B cell (primary cell): ENCODE results near the gene GINS2. TPM values are rescaled to one million over a fixed set of nuclear protein-coding genes. Genes with fewer than 3 reads are reported as not detected.

ENCODE experiments used
- ATAC-seq: fragments of 200-7000 bp; cut with Tn5 transposase; one replicate; pipeline ENCODE4 v1.10.0; 2021; ENCODE audit warnings: low read depth, mild to moderate bottlenecking, moderate number of reproducible peaks, moderate library complexity
- CTCF ChIA-PET: fragments of 350-600 bp; sonication (Branson Sonifier 250); formaldehyde crosslinking; loops from one replicate; lab custom pipeline; 2021; ENCODE audit warnings: antibody characterized with exemption, inconsistent platforms; lab: Charles Lee
- POLR2A ChIA-PET: fragments of 350-600 bp; sonication (Branson Sonifier 250); formaldehyde crosslinking; loops from one replicate; lab custom pipeline; 2021; ENCODE audit warnings: antibody characterized with exemption; lab: Charles Lee
- DNase-seq: peaks from one replicate; pipeline ENCODE4 v3.0.0; 2013
- H2AFZ ChIP-seq: 2 replicates; pipeline ENCODE4 v1.6.1; 2012; ENCODE audit warnings: mild to moderate bottlenecking, low read depth, low read length; ENCODE audit not compliant: insufficient read depth, poor library complexity, severe bottlenecking
- H3K27ac ChIP-seq, 2 donors: 1 replicate in 1 of 2; 2 replicates in 1 of 2; pipeline ENCODE4 v1.5.1; 2012 to 2013; ENCODE audit warnings: low read length in 2 of 2, mild to moderate bottlenecking in 2 of 2, moderate library complexity in 1 of 2
- H3K27me3 ChIP-seq, 4 experiments: fragments of 200-600 bp in 1 of 4; sonication (generic) in 1 of 4; replicated peaks in 1 of 4; 1 replicate in 2 of 4; 2 replicates in 2 of 4; pipeline versions ENCODE4 v1.6.1 to v1.7.0; 2013 to 2016; ENCODE audit warnings: low read length in 3 of 4, mild to moderate bottlenecking in 2 of 4, mixed read lengths in 1 of 4, moderate library complexity in 1 of 4; ENCODE audit not compliant: insufficient read depth in 4 of 4, control insufficient read depth in 3 of 4; ENCODE audit errors: control extremely low read depth in 1 of 4
- H3K36me3 ChIP-seq, 2 experiments: replicated peaks in 1 of 2; 1 replicate in 1 of 2; 2 replicates in 1 of 2; pipeline versions ENCODE4 v1.6.1 to v1.7.1; 2013; ENCODE audit warnings: low read length in 1 of 2; ENCODE audit not compliant: insufficient read depth in 2 of 2, control insufficient read depth in 1 of 2; ENCODE audit errors: control extremely low read depth in 1 of 2, extremely low read depth in 1 of 2
- H3K4me1 ChIP-seq, 2 donors: fragments of 200-600 bp in 1 of 2; sonication (generic) in 1 of 2; 1 replicate in 1 of 2; 2 replicates in 1 of 2; pipeline versions ENCODE4 v1.5.1 to v1.6.1; 2013 to 2017; ENCODE audit warnings: low read length in 2 of 2; ENCODE audit not compliant: control insufficient read depth in 2 of 2, insufficient read depth in 2 of 2
- H3K4me2 ChIP-seq: replicated peaks from 2 replicates; pipeline ENCODE3; 2012; ENCODE audit warnings: mild to moderate bottlenecking, low read depth, low read length; ENCODE audit not compliant: poor library complexity, severe bottlenecking
- H3K4me3 ChIP-seq, 5 experiments: fragments of 200-600 bp in 1 of 5; sonication (generic) in 1 of 5; 1 replicate in 3 of 5; 2 replicates in 2 of 5; pipeline versions ENCODE4 v1.5.1 to v1.7.0; 2011 to 2016; ENCODE audit warnings: low read length in 4 of 5, mild to moderate bottlenecking in 4 of 5, low read depth in 2 of 5, control low read depth in 1 of 5, moderate library complexity in 1 of 5; ENCODE audit not compliant: insufficient read depth in 1 of 5; ENCODE audit errors: control extremely low read depth in 1 of 5, extremely low read depth in 1 of 5
- H3K79me2 ChIP-seq: fragments of 200-600 bp; sonication (generic); one replicate; pipeline ENCODE4 v1.6.0; 2016; ENCODE audit warnings: low read length; ENCODE audit not compliant: control insufficient read depth, insufficient read depth
- H3K9ac ChIP-seq: fragments of 200-600 bp; sonication (generic); 2 replicates; pipeline ENCODE4 v1.6.1; 2017; ENCODE audit warnings: mild to moderate bottlenecking, low read length, moderate library complexity
- H3K9me3 ChIP-seq, 3 donors: one replicate each; pipeline versions ENCODE4 v1.6.1 to v1.7.1; 2013; ENCODE audit warnings: low read length in 2 of 3; ENCODE audit not compliant: control insufficient read depth in 2 of 3, insufficient read depth in 1 of 3; ENCODE audit errors: control extremely low read depth in 1 of 3
- H4K20me1 ChIP-seq: 2 replicates; pipeline ENCODE4 v1.6.0; 2012; ENCODE audit warnings: mild to moderate bottlenecking, low read length; ENCODE audit not compliant: insufficient read depth, control insufficient read depth, poor library complexity, severe bottlenecking
- H3K27ac Mint-ChIP-seq: one replicate; pipeline ENCODE4 v1.8.0; 2021; ENCODE audit warnings: mixed read lengths
- H3K27me3 Mint-ChIP-seq: one replicate; pipeline ENCODE4 v1.8.0; 2021; ENCODE audit warnings: mixed read lengths
- H3K4me1 Mint-ChIP-seq: one replicate; pipeline ENCODE4 v1.8.0; 2021; ENCODE audit warnings: mixed read lengths
- H3K4me3 Mint-ChIP-seq: one replicate; pipeline ENCODE4 v1.8.0; 2021; ENCODE audit warnings: mixed read lengths
- H3K9me3 Mint-ChIP-seq: one replicate; pipeline ENCODE4 v1.8.0; 2022; ENCODE audit warnings: mixed read lengths; ENCODE audit not compliant: insufficient read depth
- CTCF ChIP-seq: fragments of 200-600 bp; IDR thresholded peaks from one replicate; pipeline ENCODE4 v1.8.0; 2022; ENCODE audit warnings: antibody characterized with exemption, mild to moderate bottlenecking
- EZH2 ChIP-seq: IDR thresholded peaks from 2 replicates; pipeline ENCODE4 v1.6.1; 2012; ENCODE audit warnings: borderline replicate concordance, low read depth, mild to moderate bottlenecking, moderate library complexity, low read length; ENCODE audit not compliant: insufficient read depth, poor library complexity, severe bottlenecking
- WGBS: methylation state at CpG from one replicate; pipeline ENCODE4 v1.1.5; 2013; ENCODE audit warnings: missing lambda C conversion rate; ENCODE audit not compliant: insufficient coverage; 5-methylcytosine and 5-hydroxymethylcytosine counted together
- intact Hi-C: fragments of 100-400 bp; cut with micrococcal nuclease; formaldehyde crosslinking; loops from one replicate; pipeline ENCODE4 v1.10.0; 2022
- polyA minus RNA-seq: library from RNA; depleted of rRNA, polyadenylated mRNA; stranded (reverse); fragments of >200 nt; gene quantifications from 2 replicates; pipeline ENCODE4 v1.2.3, GENCODE V29; 2012
- polyA plus RNA-seq: library from polyadenylated mRNA; depleted of rRNA; stranded (reverse); fragments of >200 nt; gene quantifications from 2 replicates; pipeline ENCODE4 v1.2.3, GENCODE V29; 2012
- total RNA-seq, 2 donors: library from RNA; stranded (reverse); fragments of 120-200 nt in 1 of 2; gene quantifications; 1 replicate in 1 of 2; 2 replicates in 1 of 2; pipeline versions ENCODE4 v1.2.3 to v1.2.4, GENCODE V29; 2013 to 2022

Gene GINS2
- 4.2 and 4.3 TPM in 2 replicates for total RNA-seq
- 2.1 TPM for total RNA-seq (2013)
- 0.33 and 0.52 TPM in 2 replicates for polyA plus RNA-seq
- polyA minus RNA-seq: 1.0 and 2.7 TPM in 2 replicates

DNA sequence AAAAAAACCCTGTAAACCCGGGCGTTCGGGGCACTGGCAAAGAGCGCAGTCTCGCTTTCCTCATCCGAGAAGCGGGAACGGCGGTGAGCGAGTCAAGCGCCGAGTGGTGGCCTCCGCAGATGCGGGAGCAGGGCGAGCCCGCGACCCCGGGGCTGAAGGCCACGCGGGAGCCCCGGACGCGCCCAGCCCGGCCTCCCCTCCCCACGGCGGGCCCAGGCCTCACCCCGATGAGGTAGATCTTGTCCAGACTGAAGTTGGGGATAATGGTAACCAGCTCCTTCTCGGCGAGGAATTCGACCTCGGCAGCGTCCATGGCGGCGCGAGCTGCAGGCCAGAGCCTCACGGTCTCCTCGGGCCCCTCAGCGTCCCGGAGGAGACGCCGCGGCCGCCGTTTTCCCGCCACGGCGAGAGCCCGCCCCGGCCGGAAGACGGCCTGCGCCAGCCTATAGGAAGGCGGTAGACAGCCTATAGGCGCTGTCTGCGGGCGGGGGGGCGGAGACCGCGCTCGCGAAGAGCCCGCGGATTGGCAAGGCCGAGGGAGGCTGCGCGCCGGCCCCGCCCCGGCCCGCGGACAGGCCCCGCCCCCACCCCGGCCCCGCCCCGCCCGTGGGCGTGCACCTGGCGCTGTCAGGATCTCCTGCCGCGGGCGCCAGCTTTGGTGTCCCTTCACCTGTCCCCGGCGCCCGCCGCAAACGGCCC lies at the start of gene GINS2:
Gene GINS2, minus strand, starts transcription at position 369 of the 699 bp plus-strand sequence. Its CDS starts 56 bp downstream, at position 313.
- Histone ChIP-seq H3K4me3 (peak within 1 kb of the TSS in 4 of 5 experiments; percentile 52 to 78 (median 70)), H3K79me2 (peaks cover 19% of the 10 kb centered on the region), H3K27me3 (peaks cover 0 to 13% (median 5%) of the 10 kb centered on the region in 4 experiments), H2AFZ (peak within 1 kb of the TSS; percentile 86), H3K36me3 (no peaks in the 10 kb centered on the region), H3K27ac (no peak within 1 kb of the TSS), H3K9me3 (no peaks in the 10 kb centered on the region), H4K20me1 (no peaks in the 10 kb centered on the region), H3K4me1 (peaks cover 15 to 29% of the 10 kb centered on the region in 2 donors), H3K4me2 (peak within 1 kb of the TSS; percentile 97), H3K9ac (peak within 1 kb of the TSS; percentile 70)
- DNase-seq (peak; percentile 93), ATAC-seq (peak; percentile 100)
- H3K4me3 Mint-ChIP-seq: peak within 1 kb of the TSS; percentile 81
- no peak for TF ChIP-seq EZH2
- CTCF ChIA-PET: interaction anchor here (1.8 to 4.2 kb wide), 2 partner anchors 29 to 71 kb away, joined by 6 to 14 read pairs; no protein-coding TSS in a partner anchor
- H3K27ac Mint-ChIP-seq: no peak within 1 kb of the TSS
- no peaks in the 10 kb centered on the region for H3K9me3 Mint-ChIP-seq
- H3K4me1 Mint-ChIP-seq: peaks cover 19% of the 10 kb centered on the region
- H3K27me3 Mint-ChIP-seq: peaks cover 3% of the 10 kb centered on the region
- intact Hi-C loops: loop anchor here (1.0 to 5.0 kb wide), 4 partner anchors 49 to 111 kb away; partner anchors contain the start of genes COX4I1 and EMC8
- WGBS: under 1% methylated on average over 86 of the region's 86 CpGs
- POLR2A ChIA-PET: interaction anchor here (0.6 kb wide), 2 partner anchors 17 to 81 kb away, joined by 7 to 10 read pairs; no protein-coding TSS in a partner anchor

DNA sequence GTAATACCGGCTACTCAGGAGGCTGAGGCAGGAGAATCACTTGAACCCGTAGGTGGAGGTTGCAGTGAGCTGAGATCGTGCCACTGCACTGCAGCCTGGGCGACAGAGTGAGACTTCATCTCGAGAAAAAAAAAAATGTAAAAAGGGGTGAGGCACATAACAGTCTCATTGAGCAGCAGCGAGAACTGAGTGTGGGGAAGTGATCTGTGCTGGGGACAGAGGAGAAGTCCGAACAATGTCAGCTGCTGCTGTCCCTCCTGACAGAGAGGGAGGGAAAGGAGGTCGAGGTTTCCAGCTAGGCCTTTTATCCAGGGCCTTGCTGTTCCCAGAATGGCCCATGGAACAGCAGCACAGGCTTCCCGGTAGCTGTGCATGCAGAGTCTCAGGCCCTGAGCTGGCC lies 48.2 kb upstream of the GINS2 start:
- no peak overlapping the region for H3K9ac ChIP-seq
- Mint-ChIP-seq H3K27me3 (no peaks in the 10 kb centered on the region), H3K4me1 (peaks cover 33% of the 10 kb centered on the region), H3K4me3 (peak overlapping the region; percentile 19), H3K27ac (no peak overlapping the region), H3K9me3 (no peaks in the 10 kb centered on the region)
- TF ChIP-seq CTCF: no peak
- no peak for TF ChIP-seq EZH2
- no peak overlapping the region for H2AFZ ChIP-seq
- H3K27me3 ChIP-seq: no peaks in the 10 kb centered on the region
- no peaks in the 10 kb centered on the region for H3K9me3 ChIP-seq
- no peak overlapping the region for H3K27ac ChIP-seq
- 59% methylated on average over 8 of the region's 9 CpGs for WGBS
- intact Hi-C loops: loop anchor here (5.0 kb wide), 1 partner anchor 50 kb away; the partner anchor contains the start of gene GINS2
- peak overlapping the region; percentile 74 for H3K4me2 ChIP-seq
- CTCF ChIA-PET: interaction anchor here (0.6 to 4.7 kb wide), 8 partner anchors 10 to 62 kb away, joined by 3 to 33 read pairs (median 8); no protein-coding TSS in a partner anchor
- H3K4me1 ChIP-seq: peaks cover 30 to 34% of the 10 kb centered on the region in 2 donors
- peaks cover 42% of the 10 kb centered on the region for H4K20me1 ChIP-seq
- ATAC-seq (no peak), DNase-seq (no peak)
- H3K79me2 ChIP-seq: peaks cover 57% of the 10 kb centered on the region
- POLR2A ChIA-PET: interaction anchor here (0.6 to 3.8 kb wide), 5 partner anchors 10 to 24 kb away, joined by 3 to 24 read pairs (median 9); no protein-coding TSS in a partner anchor
- H3K36me3 ChIP-seq: peaks cover 2 to 21% of the 10 kb centered on the region in 2 experiments
- no peak overlapping the region for H3K4me3 ChIP-seq
